ENCODE measurements around the gene KRTAP10-3.
"Not testable (repeated sequence)": the region's sequence is repeated elsewhere in the genome, so short reads cannot be mapped to it uniquely, and the experiment has no call there.

Gene KRTAP10-3, protein sequence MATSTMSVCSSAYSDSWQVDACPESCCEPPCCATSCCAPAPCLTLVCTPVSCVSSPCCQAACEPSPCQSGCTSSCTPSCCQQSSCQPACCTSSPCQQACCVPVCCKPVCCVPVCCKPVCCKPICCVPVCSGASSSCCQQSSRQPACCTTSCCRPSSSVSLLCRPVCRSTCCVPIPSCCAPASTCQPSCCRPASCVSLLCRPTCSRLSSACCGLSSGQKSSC

GRCh38 chr21:44558695-44559094 lies at the start of gene KRTAP10-3:
Gene KRTAP10-3, minus strand, starts transcription at chr21:44558795. Its CDS starts 80 bp downstream, at chr21:44558715.
- DNase-seq = no peak

GRCh38 chr21:44606495-44606894 lies 47.9 kb upstream of the KRTAP10-3 start:
- no peak for DNase-seq

DNA sequence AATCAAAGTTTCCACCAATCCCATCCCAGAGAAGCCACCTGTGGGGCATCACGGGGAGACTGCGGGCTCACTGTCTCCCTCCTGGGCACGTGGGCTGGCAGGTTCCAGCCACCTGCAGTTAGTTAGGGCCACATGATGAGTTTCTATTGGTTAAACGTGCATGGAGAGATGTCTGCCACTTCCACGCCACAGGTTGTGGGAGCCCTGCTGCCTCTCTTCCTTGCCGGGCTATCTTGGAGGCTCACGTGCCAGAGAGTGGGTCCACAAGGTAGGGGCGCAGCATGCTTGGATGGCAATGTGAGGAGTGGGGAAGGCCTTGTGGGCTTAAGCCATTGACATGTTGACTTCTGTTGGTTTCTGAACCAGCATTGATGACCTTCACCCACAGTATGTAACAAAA lies 45.3 kb upstream of the KRTAP10-3 start:
- no peak for DNase-seq

- no peak for DNase-seq
These were observed 44.7 kb upstream of the KRTAP10-3 start for GRCh38 chr21:44603109-44603875.

DNA sequence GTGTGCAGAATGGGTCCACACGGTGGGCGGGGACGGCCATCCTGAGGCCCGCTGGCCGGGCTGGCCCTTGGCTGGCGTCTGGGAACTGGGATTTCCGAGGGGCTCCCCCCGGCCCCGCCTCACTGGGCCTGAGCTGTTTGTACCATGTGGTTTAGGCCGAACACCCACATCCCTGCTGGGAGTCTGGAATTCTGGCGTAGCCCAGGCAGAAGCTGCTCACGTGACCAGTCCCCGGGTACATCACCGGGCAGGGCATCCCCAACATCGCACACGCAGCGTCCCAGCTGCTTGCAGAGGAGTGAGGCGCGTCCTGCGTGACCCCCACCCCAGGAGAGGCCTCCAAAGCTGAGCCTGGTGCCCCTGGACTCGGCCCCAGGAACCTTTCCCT lies 43.9 kb upstream of the KRTAP10-3 start:
- DNase-seq = no peak

- no peak for DNase-seq
These were observed 43.2 kb upstream of the KRTAP10-3 start for GRCh38 chr21:44601596-44602462.

DNA sequence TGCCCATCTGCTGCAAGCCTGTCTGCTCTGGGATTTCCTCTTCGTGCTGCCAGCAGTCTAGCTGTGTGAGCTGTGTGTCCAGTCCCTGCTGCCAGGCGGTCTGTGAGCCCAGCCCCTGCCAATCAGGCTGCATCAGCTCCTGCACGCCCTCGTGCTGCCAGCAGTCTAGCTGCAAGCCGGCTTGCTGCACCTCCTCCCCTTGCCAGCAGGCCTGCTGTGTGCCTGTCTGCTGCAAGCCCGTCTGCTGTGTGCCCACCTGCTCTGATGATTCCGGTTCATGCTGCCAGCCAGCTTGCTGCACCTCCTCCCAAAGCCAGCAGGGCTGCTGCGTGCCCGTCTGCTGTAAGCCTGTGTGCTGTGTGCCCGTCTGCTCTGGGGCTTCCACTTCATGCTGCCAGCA lies 42.5 kb upstream of the KRTAP10-3 start:
- DNase-seq = not testable (repeated sequence)

DNA sequence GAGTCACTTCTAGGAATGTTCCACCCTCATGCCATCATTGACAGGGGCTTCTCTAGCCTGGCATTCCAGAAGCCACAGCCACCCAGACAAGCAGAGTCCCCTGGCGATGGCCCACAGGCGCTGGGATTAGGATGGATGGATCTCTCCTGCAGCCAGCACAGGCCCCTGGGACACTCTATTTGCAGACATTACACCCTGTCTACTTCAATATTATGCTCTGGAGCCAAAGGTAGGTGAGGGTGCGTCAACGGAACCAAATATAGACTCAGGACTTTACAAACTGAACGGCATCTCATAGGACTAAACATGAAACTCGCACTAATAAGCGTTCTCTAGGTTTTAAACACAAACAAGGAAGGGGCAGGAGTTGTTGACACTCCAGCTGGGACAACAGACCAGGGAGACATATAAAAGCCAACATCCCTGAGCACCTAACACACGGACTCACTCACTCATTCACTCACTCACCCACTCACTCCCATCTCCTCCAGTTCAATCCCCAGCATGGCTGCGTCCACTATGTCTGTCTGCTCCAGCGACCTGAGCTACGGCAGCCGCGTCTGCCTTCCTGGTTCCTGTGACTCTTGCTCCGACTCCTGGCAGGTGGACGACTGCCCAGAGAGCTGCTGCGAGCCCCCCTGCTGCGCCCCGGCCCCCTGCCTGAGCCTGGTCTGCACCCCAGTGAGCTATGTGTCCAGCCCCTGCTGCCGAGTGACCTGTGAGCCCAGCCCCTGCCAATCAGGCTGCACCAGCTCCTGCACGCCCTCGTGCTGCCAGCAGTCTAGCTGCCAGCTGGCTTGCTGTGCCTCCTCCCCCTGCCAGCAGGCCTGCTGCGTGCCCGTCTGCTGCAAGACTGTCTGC lies 41.8 kb upstream of the KRTAP10-3 start, which contains the start of gene KRTAP10-7:
Gene KRTAP10-7 (plus strand): TSS at position 480 of the 861 bp plus-strand sequence. CDS start 25 bp downstream, at position 505.
- DNase-seq = not testable (repeated sequence)

DNA sequence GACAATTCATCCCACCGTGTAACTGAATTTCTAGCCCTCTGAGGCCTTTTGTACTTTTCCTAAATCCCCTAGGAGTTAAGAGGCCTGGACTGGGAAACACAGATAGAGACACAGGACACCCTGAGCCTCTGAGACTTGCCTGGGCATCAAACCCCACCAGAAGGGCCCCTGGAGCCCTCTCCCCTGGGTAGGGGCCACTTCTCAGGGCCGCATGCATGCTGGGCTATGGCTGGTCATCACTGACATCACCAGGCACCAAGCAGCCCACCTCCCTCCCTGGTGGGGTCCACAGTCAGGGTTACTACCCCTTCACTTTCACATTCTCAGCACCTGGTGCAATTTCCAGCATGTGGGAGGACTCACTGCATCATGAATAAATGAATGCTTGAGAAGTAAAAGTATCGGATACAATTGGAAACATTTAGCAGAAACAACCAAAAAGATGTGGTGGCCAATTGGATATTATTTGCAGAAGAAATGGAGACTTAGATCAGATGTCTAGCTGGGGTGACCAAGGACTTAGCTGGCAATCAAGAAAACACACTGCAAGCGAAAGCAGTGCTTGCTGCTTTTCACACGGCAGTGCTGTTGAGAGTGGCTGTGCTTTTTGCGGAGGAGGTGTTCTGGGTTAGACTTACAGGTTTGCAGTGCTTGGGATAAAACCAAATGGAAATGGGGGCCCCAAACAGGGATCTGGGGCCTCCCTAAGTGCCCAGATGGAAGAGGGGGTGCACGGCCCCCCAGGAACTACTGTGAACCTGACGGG lies 40.9 kb upstream of the KRTAP10-3 start:
- no peak for DNase-seq

DNA sequence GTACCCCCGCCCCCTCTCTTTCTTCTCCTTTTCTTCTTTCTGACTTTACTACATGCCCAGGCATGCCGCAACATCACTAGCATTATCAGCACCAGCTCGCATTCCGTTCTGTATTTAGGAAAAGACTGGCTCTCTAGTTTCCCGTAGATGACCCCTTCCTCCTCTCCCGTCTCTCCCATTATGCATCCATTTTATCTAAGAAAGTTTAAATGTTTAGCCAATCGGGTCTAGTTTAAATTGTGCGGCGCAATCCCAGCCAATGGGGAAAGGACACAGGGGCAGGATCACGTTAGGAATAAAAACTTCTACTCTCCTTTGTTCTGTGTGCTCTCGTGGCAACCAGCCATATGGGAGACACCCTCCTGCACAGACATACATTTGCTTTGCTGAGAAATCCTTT lies 39.5 kb upstream of the KRTAP10-3 start:
- DNase-seq = no peak

DNA sequence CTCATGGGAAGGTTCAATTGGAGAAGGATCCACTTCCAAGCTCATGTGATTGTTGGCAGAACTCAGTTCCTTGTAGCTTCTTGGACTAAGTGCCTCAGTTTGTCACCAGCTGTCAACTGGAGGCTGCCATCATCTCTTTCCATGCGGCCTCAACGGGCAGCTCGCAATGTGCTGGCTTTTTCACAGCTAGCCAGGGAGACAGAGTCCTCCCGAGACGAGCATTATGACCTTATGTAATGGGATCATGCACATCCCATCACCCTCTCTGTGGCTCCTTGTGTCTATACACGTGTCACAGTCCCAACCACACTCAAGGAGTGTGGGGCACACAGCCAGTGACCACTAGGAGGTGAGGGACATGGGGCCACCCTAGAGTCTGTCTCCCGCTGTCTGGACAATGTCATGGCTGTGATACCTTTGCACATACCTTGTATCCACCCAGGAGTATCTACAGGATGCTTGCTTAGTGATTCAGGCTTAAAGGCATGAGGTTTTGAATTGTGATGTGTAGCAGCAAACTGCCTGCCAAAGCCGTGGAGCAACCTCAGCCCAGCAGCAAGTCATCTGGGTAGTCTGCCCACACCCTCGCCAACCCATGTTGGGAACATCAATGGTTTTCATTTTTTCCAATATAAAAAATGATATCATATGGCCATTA lies 37.6 kb upstream of the KRTAP10-3 start:
- no peak for DNase-seq

DNA sequence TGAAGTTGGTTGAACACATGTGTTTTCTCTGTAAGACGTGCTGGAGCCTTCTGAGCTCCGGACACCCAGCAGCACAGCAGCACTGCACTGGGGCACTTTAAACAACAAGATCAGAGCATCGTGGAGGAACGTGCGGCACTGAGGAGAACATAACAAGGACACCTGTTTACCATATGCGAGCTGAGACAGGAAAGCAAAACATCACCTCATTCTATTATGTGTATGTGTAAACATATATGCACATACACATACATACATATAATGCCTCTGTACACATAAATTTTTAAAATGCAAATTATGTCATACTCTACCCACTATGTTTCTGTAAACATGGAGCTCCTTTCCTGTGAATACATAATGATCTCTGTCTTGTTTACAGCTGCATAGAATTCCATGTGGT lies 36.9 kb upstream of the KRTAP10-3 start:
- DNase-seq = no peak

DNA sequence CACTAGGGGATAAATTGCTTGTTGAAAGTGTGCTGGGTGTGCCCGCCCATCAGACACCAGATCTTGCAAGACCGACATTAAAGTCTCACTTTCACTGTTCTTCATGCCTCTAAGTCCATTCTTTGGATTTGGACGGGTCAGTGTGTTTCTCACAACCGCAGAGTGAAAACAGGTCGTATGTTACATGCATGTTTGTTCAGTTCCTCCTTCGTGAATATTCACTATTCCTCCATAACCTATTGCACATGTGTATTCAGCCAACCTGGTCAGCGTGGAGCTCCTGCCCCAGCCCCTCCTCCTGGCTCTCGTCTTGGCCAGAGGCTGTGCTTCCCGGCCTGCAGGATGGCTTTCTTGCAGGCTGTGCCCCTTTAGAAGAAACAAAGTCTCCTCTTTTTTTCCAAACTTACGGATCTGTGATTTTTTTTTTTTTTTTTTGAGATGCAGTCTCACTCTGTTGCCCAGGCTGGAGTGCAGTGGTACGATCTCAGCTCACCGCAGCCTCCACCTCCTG lies 35.9 kb upstream of the KRTAP10-3 start:
- no peak for DNase-seq

DNA sequence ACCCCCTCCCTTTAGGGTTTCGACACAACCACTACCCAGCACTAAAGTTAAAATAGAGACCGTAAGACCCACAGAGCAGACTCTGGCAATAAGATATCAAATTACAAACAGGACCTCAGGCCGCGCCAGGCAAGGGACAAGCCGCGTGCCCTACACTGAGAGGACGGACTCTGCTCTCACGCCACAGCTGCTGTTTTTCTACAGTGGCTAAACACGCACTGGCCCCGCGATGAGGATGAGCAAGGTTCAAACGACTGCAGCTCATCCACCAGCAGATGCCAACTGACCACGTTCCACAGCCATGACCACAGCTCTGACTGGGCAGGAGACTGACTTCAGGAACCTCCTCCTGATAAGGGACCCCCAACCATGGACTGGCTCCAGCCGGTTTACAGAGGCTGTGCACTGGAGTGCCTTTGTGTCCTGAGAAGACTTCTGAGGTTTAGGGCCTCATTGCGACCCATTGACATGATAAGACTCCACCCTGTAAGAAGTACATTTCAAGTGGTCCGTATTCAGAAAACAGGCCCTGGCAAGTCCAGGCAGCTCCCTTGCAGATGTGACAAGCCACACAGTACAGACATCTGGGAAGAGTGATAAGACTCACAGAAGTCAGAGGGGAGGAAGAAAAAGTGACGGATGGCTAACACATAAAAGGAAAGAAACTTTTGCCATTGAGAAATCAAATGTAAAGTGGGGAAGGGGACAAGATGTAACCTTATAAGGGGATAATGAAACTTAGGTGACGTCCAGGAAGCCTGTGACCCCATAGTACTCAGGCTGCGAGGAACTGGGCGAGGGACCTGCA lies 35.2 kb upstream of the KRTAP10-3 start:
- no peak for DNase-seq

- DNase-seq = no peak
These were observed 34.1 kb upstream of the KRTAP10-3 start, which contains the start of gene KRTAP10-6 for GRCh38 chr21:44592446-44593311. Gene KRTAP10-6, minus strand, starts transcription at chr21:44592505. Its CDS starts 21 bp downstream, at chr21:44592484.

GRCh38 chr21:44591801-44592130 lies 33.2 kb upstream of the KRTAP10-3 start:
- DNase-seq = not testable (repeated sequence)

DNA sequence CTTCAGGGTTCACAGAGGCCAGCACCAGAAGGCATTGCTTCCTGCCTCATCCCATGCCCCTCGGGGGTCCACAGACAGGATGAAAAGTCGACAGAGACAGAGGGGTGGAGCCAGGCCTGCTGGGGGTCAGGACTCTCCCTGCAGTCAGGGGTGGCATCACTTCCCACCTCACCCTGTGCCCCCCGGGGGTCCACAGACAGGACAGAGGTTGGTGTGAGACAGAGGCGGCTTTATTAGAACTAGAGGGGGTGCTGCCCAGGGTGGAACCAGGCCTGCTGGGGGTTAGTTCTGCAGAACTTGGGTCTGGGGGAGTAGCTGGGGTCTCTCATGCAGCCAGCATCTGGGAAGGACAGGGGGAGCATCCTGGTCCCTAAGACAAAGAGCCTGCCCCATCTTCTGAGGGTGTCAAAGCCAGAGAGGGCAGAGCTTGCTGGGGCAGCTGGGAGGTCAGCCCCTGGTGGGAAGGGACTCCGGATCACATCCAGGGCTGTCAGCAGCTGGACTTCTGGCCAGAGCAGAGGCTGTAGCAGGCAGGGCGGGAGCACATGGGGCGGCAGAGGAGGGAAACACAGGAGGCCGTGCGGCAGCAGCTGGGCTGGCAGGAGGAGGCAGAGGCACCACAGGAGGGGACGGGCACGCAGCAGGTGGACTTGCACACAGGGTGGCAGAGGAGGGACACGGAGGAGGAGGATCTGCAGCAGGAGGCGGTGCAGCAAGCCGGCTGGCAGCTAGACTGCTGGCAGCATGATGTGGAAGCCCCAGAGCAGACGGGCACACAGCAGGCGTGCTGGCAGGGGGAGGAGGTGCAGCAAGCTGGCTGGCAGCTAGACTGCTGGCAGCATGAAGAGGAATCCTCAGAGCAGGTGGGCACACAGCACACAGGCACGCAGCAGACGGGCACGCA lies 32.6 kb upstream of the KRTAP10-3 start:
- DNase-seq = not testable (repeated sequence)

GRCh38 chr21:44590311-44590721 lies 31.7 kb upstream of the KRTAP10-3 start:
- DNase-seq = no peak

All from T1000 (cell line).